Right ventricle myocardium superior (tissue), 1 donor: ENCODE measurements around the gene NDUFA8. TPM values are rescaled to one million over a fixed set of nuclear protein-coding genes. Genes with fewer than 3 reads are reported as not detected.

Source experiments
- ATAC-seq: fragments of 200-7000 bp; cut with Tn5 transposase; one replicate; pipeline ENCODE4 v1.9.1; 2020; ENCODE audit warnings: mild to moderate bottlenecking; ENCODE audit not compliant: poor library complexity
- DNase-seq: peaks from one replicate; pipeline ENCODE4 v3.0.0-alpha.2; 2020
- intact Hi-C: fragments of 100-400 bp; cut with DNase I; formaldehyde crosslinking; loops from one replicate; pipeline ENCODE4 v1.11.2; 2022
- long read RNA-seq: library from polyadenylated mRNA; unstranded; transcript quantifications from one replicate; pipeline ENCODE4 v2.0.0, GENCODE V29; 2021
- total RNA-seq: library from RNA; stranded (reverse); fragmentation: NEBNext Ultra II Directional; extraction: Animal tissue kit (Norgen Biotek cat#: 25700); gene quantifications from one replicate; pipeline ENCODE4 v1.2.1, GENCODE V29; 2021
- donor health status: DM: no; HTN: yes; CAD: no; lungs with severe emphysema.

NDUFA8 gene
- 294 TPM for total RNA-seq
- long read RNA-seq, transcript NDUFA8-201 (4 exons, 844 nt): major isoform, 233 of 238 reads
- long read RNA-seq, partial matches to known transcripts: 1 of 238 reads
- long read RNA-seq, other reads (novel, unspliced or antisense): 4 of 238 reads

- intact Hi-C loops: no loop called here
- ATAC-seq (peak; percentile 98), DNase-seq (peak; percentile 97)
These were observed at the start of gene NDUFA8, which contains the start of gene MORN5 for GRCh38 chr9:122159026-122159924. Gene NDUFA8, minus strand, starts transcription at chr9:122159779. Its CDS starts 102 bp downstream, at chr9:122159677. Gene MORN5, plus strand, starts transcription at chr9:122159908. Its CDS starts 65 bp downstream, at chr9:122159973.

- ATAC-seq: no peak
- intact Hi-C loops: no loop called here
- DNase-seq: no peak
These were observed 47.5 kb upstream of the NDUFA8 start for GRCh38 chr9:122207096-122207495.

GRCh38 chr9:122206118-122207046, 46.8 kb upstream of the NDUFA8 start:
- intact Hi-C loops: no loop called here
- ATAC-seq (no peak), DNase-seq (no peak)

- intact Hi-C loops: no loop called here
- DNase-seq: no peak
- ATAC-seq: no peak
These were observed 45.6 kb upstream of the NDUFA8 start for GRCh38 chr9:122205176-122205575.

GRCh38 chr9:122204491-122204890, 44.9 kb upstream of the NDUFA8 start:
- ATAC-seq (no peak), DNase-seq (no peak)

GRCh38 chr9:122204055-122204454, 44.5 kb upstream of the NDUFA8 start:
- no peak for DNase-seq
- no peak for ATAC-seq
- intact Hi-C loops: no loop called here

More at GRCh38 chr9:122204491-122204890, 44.9 kb upstream of the NDUFA8 start:
- intact Hi-C loops: no loop called here

GRCh38 chr9:122202111-122202510, 42.5 kb upstream of the NDUFA8 start:
- peak; percentile 76 for ATAC-seq
- intact Hi-C loops: no loop called here
- DNase-seq: no peak

- intact Hi-C loops: no loop called here
- DNase-seq (no peak), ATAC-seq (no peak)
These were observed 42.1 kb upstream of the NDUFA8 start for GRCh38 chr9:122201641-122202040.

GRCh38 chr9:122200960-122201595, 41.5 kb upstream of the NDUFA8 start:
- DNase-seq (no peak), ATAC-seq (peak; percentile 20)
- intact Hi-C loops: no loop called here

- no peak for ATAC-seq
- no peak for DNase-seq
- intact Hi-C loops: no loop called here
These were observed 38.3 kb upstream of the NDUFA8 start for GRCh38 chr9:122197882-122198281.

GRCh38 chr9:122197426-122197825, 37.8 kb upstream of the NDUFA8 start:
- intact Hi-C loops: no loop called here
- ATAC-seq: no peak
- no peak for DNase-seq

- no peak for DNase-seq
- no peak for ATAC-seq
- intact Hi-C loops: no loop called here
These were observed 36.3 kb upstream of the NDUFA8 start for GRCh38 chr9:122195875-122196274.

- DNase-seq (no peak), ATAC-seq (no peak)
- intact Hi-C loops: no loop called here
These were observed 34.1 kb upstream of the NDUFA8 start for GRCh38 chr9:122193651-122194050.

GRCh38 chr9:122192914-122193525, 33.4 kb upstream of the NDUFA8 start:
- no peak for ATAC-seq
- intact Hi-C loops: no loop called here
- DNase-seq: no peak

GRCh38 chr9:122192261-122192875, 32.8 kb upstream of the NDUFA8 start:
- DNase-seq (no peak), ATAC-seq (no peak)
- intact Hi-C loops: no loop called here

- no peak for DNase-seq
- ATAC-seq: no peak
- intact Hi-C loops: no loop called here
These were observed 32.0 kb upstream of the NDUFA8 start for GRCh38 chr9:122191584-122191983.

- ATAC-seq (no peak), DNase-seq (no peak)
- intact Hi-C loops: no loop called here
These were observed 31.2 kb upstream of the NDUFA8 start for GRCh38 chr9:122190597-122191381.
